ENCODE results near the gene BPIFB1. TPM values are rescaled to one million over a fixed set of nuclear protein-coding genes. Genes with fewer than 3 reads are reported as not detected.

The BPIFB1 gene
- total and polyA plus RNA-seq, 2 experiments from 2014 or later, result 0.10 to 0.85 TPM

- TF ChIP-seq CTCF (IDR thresholded peaks at IDR 0.05; ENCODE audit: poor library complexity), result no peak
- no peak for TF ChIP-seq EZH2 (IDR thresholded peaks at IDR 0.05; ENCODE audit: borderline replicate concordance)
- no peak for TF ChIP-seq EZH2phosphoT487 (IDR thresholded peaks at IDR 0.05; ENCODE audit: low read depth, severe bottlenecking, unreplicated experiment)
- Histone ChIP-seq H3K9me2 (replicated peaks; ENCODE audit: insufficient read depth) (no peaks in the 10 kb centered on the region), H3K36me3 (replicated peaks; ENCODE audit: insufficient read depth, low read depth) (no peaks in the 10 kb centered on the region), H3K9me3 (ENCODE audit: low read depth) (no peaks in the 10 kb centered on the region), H3K4me2 (no peak overlapping the region), H3K27ac (no peak overlapping the region), H4K20me1 (ENCODE audit: insufficient read depth, poor library complexity, severe bottlenecking) (no peaks in the 10 kb centered on the region), H3K79me2 (no peaks in the 10 kb centered on the region), H3K27me3 (peaks cover 16% of the 10 kb centered on the region), H2AFZ (no peak overlapping the region), H3K4me1 (ENCODE audit: insufficient read depth) (no peaks in the 10 kb centered on the region), H3K4me3 (no peak overlapping the region)
- DNase-seq (ENCODE audit: low spot score), result no peak
- 88% methylated on average over 10 of the region's 10 CpGs for WGBS (ENCODE audit: low lambda C conversion rate, missing lambda C conversion rate)
These were observed 10.7 kb upstream of the BPIFB1 start for GRCh38 chr20:33272155-33272873.

- H3K9me2 ChIP-seq (replicated peaks; ENCODE audit: insufficient read depth), result no peaks in the 10 kb centered on the region
- TF ChIP-seq EZH2 (IDR thresholded peaks at IDR 0.05; ENCODE audit: borderline replicate concordance) (no peak), EZH2phosphoT487 (IDR thresholded peaks at IDR 0.05; ENCODE audit: low read depth, severe bottlenecking, unreplicated experiment) (no peak), CTCF (IDR thresholded peaks at IDR 0.05; ENCODE audit: poor library complexity) (no peak)
- H3K4me2 ChIP-seq, result no peak overlapping the region
- no peaks in the 10 kb centered on the region for H3K79me2 ChIP-seq
- H3K36me3 ChIP-seq (replicated peaks; ENCODE audit: insufficient read depth, low read depth), result no peaks in the 10 kb centered on the region
- no peak for DNase-seq (ENCODE audit: low spot score)
- H3K27me3 ChIP-seq, result peaks cover 21% of the 10 kb centered on the region
- WGBS (ENCODE audit: low lambda C conversion rate, missing lambda C conversion rate), result 70% methylated on average over 13 of the region's 13 CpGs
- no peak overlapping the region for H2AFZ ChIP-seq
- H3K27ac ChIP-seq, result no peak overlapping the region
- no peaks in the 10 kb centered on the region for H3K9me3 ChIP-seq (ENCODE audit: low read depth)
- H3K4me3 ChIP-seq, result no peak overlapping the region
- no peaks in the 10 kb centered on the region for H4K20me1 ChIP-seq (ENCODE audit: insufficient read depth, poor library complexity, severe bottlenecking)
- H3K4me1 ChIP-seq (ENCODE audit: insufficient read depth), result no peaks in the 10 kb centered on the region
These were observed 9.7 kb upstream of the BPIFB1 start for GRCh38 chr20:33273117-33273851.

GRCh38 chr20:33275215-33275614 is 7.8 kb upstream of the BPIFB1 start:
- WGBS (ENCODE audit: low lambda C conversion rate, missing lambda C conversion rate), result 83% methylated on average over 8 of the region's 8 CpGs
- Histone ChIP-seq H3K79me2 (no peaks in the 10 kb centered on the region), H2AFZ (no peak overlapping the region), H3K4me1 (ENCODE audit: insufficient read depth) (no peaks in the 10 kb centered on the region), H3K4me2 (no peak overlapping the region), H3K9me3 (ENCODE audit: low read depth) (no peaks in the 10 kb centered on the region), H3K36me3 (replicated peaks; ENCODE audit: insufficient read depth, low read depth) (no peaks in the 10 kb centered on the region), H3K27ac (no peak overlapping the region), H4K20me1 (ENCODE audit: insufficient read depth, poor library complexity, severe bottlenecking) (no peaks in the 10 kb centered on the region), H3K4me3 (no peak overlapping the region), H3K27me3 (peaks cover 21% of the 10 kb centered on the region), H3K9me2 (replicated peaks; ENCODE audit: insufficient read depth) (no peaks in the 10 kb centered on the region)
- no peak for TF ChIP-seq EZH2 (IDR thresholded peaks at IDR 0.05; ENCODE audit: borderline replicate concordance)
- TF ChIP-seq EZH2phosphoT487 (IDR thresholded peaks at IDR 0.05; ENCODE audit: low read depth, severe bottlenecking, unreplicated experiment), result no peak
- no peak for TF ChIP-seq CTCF (IDR thresholded peaks at IDR 0.05; ENCODE audit: poor library complexity)
- no peak for DNase-seq (ENCODE audit: low spot score)
